MM.1S (cell line): ENCODE results near the gene SAXO2.

Source experiments
- EZH2 ChIP-seq: fragments of 300-600 bp; sonication (generic); optimal IDR thresholded peaks from 2 replicates; pipeline ENCODE3; 2017; ENCODE audit warnings: low read depth, mild to moderate bottlenecking, antibody characterized with exemption, low read length, mixed read lengths
- EZH2phosphoT487 ChIP-seq: fragments of 300-600 bp; sonication (generic); IDR thresholded peaks from 2 replicates; pipeline ENCODE4 v1.6.1; 2018; ENCODE audit warnings: antibody characterized with exemption, low read length
- TF ChIP-seq, protein P1 (sequence below): fragments of 300-600 bp; sonication (generic); IDR thresholded peaks from 2 replicates; pipeline ENCODE4 v1.5.1; 2016; ENCODE audit warnings: antibody characterized with exemption, low read length, mixed read lengths

DNA sequence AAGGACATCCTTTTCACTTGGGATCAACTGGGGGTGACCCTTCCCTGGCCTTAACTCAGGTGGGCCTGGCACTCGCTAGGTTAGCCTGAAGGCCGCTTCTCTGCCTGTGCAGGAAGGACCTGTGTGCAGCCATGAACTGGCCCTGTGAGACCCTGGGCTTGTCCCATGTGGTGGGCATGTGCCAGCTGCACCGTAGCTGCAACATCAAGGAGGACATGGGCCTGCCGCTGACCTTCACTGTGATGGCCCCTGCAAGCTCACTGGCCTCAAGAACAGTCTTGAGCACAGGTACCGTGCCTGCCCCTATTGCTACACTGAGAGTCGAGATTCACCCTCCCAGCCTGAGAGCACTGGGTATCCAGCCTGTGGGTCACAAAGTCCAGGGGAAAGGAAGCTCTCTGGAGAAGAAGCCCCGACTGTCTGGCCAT, 43.0 kb downstream of the SAXO2 start:
- TF ChIP-seq, protein P1, sequence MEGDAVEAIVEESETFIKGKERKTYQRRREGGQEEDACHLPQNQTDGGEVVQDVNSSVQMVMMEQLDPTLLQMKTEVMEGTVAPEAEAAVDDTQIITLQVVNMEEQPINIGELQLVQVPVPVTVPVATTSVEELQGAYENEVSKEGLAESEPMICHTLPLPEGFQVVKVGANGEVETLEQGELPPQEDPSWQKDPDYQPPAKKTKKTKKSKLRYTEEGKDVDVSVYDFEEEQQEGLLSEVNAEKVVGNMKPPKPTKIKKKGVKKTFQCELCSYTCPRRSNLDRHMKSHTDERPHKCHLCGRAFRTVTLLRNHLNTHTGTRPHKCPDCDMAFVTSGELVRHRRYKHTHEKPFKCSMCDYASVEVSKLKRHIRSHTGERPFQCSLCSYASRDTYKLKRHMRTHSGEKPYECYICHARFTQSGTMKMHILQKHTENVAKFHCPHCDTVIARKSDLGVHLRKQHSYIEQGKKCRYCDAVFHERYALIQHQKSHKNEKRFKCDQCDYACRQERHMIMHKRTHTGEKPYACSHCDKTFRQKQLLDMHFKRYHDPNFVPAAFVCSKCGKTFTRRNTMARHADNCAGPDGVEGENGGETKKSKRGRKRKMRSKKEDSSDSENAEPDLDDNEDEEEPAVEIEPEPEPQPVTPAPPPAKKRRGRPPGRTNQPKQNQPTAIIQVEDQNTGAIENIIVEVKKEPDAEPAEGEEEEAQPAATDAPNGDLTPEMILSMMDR, result no peak
- TF ChIP-seq EZH2 (no peak), EZH2phosphoT487 (no peak)
